Hypothalamus (tissue), 51 donors: ENCODE data around the gene AAMP.
A peak's percentile ranks its signal among the peaks of the same experiment; 100 is the strongest.

Source experiments
- DNase-seq, 51 donors: peaks; one replicate each; lab custom pipeline; 2025; lab: John Stamatoyannopoulos, UW

Gene AAMP

DNA sequence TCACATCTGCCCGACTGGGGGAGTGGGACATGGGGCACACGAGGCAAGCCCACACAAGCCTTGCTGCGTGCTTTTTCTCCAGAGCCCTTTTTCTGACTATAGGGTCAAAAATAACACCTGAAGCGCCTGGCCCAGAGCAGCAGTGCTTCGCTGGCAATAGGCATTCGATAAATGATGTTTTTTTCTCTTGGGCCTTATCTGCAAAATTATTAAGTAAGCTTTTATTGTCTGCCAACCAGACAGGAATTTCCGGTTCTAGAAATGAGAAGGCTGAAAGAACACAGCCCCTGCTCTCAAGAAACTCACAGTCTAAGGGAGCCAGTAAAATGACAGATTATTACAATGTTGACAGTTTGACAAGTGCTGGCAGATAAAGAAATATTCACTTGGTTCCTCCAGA is 25.1 kb upstream of the AAMP start:
- DNase-seq = no peak

DNA sequence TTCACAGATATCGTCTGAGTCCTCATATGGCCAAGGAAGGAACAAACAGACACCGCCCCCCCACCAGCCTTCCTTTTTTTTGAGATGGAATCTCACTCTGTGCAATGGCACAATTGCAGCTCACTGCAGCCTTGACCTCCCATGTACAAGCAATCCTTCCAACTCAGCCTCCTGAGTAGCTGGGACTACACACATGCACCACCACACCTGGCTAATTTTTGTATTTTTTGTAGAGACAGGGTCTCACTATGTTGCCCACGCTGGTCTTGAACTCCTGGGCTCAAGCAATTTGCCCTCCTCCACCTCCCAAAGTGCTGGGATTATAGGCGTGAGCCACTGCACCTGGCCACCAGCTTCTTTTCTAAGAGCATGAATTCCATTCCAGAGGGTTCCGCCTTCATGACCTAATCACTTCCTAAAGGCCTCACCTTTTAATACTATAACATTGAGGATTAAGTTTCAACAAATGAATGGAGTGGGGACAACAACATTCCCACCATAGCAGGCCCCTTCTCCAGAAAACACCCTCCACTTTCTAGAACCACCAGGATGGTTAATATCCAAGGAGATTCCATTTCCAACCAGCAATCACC is 24.6 kb upstream of the AAMP start:
- DNase-seq = no peak

DNA sequence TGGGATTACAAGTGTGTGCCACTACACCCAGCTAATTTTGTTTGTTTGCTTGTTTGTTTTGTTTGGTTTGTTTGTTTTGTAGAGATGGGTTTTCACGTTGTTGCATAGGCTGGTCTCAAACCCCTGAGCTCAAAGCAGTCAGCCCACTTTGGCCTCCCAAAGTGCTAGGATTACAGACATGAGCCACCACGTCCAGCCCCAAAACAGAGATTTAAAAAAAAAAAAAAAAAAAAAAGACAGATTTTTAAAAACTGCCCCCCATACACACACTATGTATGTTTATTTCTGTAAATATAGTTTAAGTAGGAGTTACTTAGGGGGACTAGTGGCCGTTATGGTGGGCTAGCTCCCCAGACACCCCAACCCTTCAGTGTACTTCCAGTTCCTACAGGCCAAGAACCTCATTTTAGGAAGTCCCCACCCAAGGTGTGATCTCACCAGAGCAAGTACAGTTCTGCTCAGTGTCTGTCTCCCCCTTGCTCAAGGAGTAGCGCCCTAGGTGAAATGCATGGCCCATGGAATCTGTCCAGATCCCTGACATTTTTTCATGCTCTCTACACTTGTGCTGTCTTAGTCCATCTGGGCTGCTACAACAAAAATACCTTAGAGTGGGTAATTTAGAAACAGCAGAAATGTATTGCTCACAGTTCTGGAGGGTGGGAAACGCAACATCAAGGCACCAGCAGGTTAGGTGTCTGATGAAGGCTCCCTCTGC is 23.9 kb upstream of the AAMP start:
- DNase-seq = no peak

DNA sequence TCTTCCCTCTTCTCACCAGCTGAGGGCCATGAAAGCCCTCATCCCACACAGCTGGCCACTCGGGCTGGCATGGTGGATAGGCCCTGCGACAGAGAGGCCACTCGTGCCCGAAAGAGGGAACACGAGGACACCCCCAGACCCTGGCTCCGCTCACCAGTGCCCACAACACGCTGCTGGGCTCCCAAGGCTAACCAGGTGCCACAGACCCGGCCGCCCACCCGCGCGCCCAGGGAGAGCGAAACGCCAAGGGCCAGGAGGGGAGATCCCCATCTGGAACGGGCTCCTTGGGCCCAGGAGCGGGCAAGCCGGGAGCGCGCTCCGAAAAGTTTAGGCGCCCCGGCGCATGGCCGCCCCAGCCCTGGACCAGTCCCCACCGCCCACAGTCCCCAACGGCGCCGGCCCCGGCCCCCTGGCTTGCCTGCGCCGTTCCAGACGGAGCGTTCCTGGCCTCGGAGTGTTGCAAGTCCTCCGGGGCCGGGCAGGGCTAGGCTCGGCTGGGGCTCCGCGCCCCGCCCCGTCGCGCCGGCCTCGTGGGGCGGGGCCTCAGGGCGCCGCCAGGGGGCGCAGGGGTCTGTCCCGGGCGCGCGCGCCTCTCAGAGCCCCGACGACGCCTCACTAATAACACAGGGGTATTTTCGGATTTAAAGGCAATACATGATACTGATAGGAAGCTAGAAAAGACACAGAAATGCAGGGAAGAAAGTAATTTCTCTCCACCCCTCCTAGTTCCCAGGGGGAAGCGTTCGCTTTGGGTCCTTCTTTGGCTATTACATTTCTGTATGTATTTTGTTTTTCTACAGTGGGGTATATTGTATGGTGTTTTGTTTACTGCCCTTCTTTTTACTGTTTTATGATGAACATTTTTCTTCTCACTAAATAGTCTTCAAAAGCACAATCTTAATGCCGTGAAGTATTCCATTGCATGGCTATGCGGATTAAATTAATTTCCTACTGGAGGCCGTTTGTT is 22.4 kb upstream of the AAMP start, which contains the start of gene TMBIM1:
Gene TMBIM1, minus strand, starts transcription at position 456 of the 967 bp plus-strand sequence. CDS start 10,362 bp downstream, outside the sequence.
- peak in 46 of 51 donors; percentile 28 to 90 (median 58) for DNase-seq

DNA sequence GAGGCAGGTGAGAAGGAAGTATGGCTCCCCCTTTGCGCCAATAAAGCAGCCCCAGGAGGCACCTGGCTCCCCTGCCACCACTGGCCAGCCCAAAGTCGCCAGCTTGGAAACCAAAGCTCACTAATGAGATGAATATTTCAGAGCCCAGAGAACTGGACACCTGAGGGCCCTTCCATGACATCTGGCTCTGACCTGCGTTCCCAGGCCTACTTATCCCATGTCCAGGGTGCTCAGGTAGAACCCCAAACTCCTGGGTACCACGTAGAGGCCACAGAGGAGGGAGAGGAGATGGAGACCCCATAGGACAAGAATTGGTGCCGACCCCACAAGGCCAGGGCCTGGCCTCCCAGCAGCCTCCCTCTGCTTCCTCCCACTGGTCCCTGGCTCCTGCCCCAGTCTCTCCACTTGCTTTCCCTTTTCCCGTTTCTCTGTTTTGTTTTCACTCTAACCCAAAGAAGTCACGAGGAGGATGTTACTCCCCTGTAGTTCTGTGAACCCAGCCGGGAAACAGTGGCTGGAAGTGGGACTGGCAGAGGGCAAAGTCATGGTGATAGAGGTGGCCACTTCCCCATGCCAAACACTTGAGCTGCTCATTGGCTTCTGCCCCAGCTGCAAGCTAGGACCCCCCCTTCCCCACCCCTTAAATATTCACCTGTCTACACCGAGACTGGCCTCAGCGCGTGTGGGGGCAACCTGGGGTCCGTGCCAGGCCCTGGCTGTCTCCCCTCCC is 21.5 kb upstream of the AAMP start:
- DNase-seq = peak in 6 of 51 donors; percentile 19 to 62 (median 45)

DNA sequence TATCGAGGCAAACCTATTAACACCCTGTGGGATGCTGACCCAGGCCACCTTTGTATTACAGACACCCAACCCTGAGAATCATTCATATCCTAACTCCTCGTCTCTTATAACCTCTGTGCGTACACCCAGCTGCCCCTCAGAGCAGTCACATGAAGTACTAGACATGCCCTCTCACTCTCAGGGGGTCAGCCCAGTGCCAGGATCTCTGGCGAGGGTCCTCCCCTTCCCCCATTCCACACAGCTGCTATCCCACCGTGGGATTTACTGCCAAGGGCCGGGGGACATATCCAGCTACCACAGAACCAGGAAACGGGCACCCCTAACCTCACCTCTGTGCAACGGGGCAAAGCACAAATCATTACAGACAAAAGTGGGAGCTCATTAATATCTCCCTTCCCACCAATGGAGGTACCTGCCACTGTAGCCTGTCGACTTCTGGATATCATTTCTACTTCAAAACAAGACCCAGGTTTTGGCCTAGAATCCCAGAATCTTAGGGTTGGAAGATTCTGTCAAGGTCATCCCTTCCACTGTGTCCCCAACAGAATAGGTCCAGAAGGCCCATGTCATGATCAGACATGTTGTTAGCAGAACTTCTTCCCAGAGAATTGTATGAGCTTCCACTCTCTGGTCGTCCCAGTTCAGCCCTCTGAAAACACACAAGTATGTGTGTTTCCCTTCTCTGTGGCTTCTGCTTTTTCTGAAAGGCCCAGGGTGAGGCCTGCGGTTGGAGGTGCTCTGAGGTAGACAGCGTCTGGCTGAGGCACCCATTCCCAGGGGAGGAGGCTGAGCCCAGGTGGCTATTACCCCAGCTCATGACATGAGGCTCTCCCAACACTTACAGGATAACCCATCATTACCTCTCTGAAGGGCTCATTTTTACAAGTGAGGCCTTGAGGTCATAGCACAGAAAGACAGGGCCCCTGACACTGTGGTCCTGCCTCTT is 20.7 kb upstream of the AAMP start:
- peak in 1 of 51 donors; percentile 26 for DNase-seq

DNA sequence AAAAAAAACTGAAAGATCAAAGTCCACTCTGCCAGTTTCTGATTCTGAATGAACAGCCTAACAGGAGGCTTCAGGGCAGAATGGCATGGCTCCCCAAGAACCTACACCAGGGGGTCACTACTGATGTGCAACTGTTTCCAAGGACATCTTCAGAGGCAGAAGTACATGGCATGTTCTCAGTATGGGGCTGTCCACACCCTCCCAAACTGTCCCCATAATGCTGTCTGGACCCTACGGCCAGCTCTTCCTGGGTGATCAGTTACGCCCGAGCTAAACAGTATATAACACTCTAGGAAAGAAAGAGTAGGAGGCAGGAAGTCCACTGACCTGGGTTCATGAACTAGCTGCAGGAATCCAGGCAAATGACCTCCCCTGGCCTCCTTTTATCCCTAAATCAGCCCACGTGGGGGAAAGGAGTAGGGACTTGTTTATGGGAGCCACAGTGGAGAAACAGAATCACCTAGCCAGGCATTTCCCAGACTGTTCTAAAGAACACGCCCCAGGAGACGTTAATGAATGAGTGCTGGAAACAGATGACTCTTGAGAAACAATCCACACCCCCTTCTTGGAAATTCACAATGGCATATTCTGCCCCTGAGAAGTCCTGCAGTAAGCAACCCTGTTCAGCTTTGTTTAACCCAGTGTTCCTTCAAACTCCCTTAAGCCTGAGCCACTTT is 19.8 kb upstream of the AAMP start:
- peak in 7 of 51 donors; percentile 3 to 60 (median 35) for DNase-seq

DNA sequence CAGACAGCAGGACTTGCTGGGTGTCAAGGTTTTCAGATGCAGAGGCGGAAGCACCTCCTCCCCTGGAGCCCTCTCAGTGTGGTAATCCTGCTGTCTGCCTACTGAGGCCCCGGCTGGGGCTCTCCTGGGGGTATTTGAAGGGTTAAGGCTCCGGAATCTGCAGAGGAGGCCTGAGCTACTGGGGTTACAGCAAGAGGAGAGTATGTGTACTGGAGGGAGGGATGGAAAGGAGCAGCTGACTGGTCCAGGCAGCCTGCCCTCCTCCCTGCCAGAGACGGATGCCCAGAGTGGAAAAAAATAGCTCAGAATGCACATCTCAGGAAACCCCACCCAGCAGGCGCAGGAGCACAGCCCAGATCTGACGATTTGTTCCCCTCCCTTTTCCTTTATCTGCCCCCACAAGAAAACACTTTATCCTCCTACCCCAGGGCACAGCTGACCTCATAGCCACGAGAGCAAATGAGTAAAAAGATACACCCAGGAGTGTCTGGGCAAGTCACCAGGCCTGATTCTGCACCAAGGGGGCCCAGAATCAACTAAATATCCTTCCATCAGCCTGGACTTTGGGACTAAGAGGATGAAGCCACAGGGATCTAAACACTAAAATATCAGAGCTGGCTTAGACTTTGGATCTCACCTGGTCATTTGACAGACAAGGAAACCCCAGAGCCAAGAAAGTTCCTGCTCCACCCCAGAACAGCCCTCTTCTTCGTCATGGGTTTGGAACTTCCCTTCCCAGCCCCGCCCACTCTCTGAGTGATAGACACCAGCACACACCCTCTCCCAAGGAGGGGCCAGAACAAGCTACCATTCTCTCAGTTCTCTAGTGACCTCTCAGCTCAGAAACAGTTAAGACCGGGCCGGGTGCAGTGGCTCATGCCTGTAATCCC is 16.9 kb upstream of the AAMP start:
- DNase-seq = peak; percentile 29 to 93 (median 72)

DNA sequence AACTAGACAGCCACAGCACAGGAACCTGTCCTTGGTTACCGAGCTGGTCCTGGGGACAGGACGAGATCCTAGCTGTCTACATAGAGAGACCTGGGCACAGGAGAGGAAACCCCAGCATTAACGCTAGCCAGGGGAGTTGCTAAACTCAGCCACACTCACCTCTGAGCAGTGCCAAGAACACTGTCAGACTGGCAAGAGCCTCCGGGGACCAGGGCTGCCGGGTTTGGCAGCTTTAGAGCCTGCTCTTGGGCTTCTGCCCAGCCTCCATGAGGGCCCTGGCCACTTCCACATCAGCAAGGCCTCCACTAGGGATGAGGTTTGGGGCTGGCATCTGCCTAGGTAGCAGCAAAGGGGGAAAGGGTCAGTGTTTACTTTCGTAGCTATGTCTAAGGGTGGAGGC is 15.7 kb upstream of the AAMP start:
- peak in 32 of 51 donors; percentile 11 to 77 (median 52) for DNase-seq

DNA sequence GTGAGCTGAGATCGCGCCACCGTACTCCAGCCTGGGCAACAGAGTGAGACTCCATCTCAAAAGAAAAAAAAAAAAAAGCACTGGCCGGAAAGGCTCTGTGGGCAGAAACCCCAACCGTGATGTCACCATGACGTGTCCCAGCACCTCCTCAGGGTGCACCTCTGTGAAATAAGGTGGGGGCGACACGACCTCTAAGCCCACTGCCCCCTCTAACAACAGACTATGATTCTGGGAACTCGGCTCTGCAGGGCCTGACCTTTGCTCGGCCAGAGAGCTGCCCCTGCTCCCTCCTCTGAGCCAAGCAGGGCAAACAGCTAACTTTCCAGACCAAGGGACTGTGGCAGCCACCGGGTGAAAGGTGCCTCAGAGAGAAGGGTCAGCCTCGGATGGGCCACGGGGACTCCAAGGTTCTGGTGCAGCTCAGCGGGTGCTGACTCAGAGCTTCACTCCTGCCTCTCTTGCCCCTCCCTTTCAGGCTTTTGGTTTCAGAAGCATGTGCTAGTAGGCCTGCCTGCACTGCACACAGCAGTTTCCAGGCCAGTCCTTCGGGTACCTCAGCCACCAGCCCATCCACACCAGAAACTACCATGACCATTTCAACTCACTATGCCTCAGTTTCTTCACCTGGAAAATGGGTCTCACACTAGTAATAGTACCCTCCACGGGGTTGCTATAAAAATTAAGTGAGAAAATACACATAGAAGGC is 14.3 kb upstream of the AAMP start:
- peak in 6 of 51 donors; percentile 21 to 40 (median 31) for DNase-seq

DNA sequence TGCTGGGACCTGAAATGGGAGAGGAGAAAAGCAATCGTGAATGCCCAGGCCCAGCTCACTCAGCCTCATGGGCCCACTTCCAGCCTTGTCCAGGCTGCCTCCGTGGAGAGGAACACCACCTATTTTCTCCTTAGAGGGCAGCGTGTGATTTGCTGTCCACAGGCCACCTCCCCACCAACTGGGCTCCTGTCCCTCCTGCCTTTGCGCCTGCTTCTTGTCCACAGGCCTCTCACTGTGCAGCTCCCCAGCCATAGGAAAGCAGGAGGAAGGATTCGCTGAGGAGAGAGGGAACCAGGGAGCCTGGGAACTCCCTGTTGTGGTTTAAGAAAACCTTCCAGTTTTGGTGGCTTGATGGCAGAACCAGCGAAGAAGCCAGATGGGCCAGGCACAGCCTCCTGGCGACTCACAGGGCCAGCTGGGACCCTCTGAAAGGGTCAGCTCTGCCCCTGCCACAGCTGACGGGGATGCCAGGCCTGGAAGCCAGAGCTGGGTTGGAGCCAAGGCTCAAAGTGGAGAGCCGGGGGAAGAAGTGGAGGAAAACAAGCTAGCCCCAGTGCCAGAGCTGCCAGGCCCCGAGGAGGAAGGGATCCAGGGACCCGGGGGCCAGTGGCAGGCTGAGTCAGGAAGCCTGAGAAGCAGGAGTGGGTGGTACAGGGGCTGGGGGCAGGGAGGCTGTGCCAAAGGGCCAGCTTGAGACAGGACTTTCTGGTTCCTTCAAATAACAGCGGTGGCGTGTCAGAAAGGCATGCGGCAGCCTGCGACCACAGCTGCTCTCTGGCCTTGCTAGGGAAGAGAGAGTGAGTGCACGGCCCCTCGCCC is 12.4 kb upstream of the AAMP start:
- DNase-seq = peak in 39 of 51 donors; percentile 15 to 76 (median 57)

DNA sequence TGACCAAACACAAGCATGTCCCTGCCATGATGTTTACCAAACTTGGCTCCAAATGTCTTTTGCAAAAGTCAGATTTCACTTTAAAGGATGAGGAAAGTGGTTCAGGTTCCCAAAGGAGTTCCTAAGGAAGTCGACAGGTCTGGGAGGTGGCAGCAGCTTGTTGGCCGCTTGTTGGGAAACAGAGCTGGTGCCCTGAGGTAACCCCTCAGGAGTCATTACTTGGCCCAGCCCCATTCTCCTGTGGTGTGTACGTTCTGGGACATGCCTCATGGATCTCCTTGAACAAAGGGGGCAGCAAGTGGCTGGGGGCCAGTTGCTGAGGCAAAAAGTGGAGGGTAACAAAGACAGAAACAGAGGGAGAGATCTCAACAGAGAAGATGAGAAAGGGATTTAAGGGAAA is 11.5 kb upstream of the AAMP start:
- peak in 1 of 51 donors; percentile 15 for DNase-seq

DNA sequence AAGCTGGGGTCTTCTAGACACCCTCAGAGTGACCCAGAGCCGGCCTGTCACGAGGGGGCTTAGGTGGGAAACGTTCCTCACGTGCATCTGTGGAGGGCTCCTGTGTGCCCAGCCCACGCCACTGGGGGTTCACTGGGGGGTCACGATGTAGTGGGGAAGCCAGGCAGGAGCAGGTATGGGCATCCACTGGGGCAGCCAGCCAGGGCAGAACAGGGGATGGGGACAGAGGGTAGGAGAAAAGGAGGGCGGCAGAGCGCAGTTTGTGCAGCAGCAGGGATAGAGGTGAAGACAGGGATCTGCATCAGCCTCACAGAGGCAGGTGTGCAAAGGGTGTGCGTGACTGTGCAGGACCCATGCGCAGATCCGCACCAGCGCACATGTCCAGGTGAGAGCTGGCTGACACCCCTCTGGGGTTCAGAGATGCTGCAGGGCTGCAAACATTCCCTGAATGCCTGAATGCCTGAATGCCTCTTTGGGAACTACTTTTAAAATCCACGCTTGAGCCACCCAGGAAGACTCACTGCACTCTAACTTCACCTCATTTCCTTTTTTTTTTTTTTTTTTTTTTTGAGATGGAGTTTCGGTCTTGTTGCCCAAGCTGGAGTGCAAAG is 10.4 kb upstream of the AAMP start:
- DNase-seq = no peak

DNA sequence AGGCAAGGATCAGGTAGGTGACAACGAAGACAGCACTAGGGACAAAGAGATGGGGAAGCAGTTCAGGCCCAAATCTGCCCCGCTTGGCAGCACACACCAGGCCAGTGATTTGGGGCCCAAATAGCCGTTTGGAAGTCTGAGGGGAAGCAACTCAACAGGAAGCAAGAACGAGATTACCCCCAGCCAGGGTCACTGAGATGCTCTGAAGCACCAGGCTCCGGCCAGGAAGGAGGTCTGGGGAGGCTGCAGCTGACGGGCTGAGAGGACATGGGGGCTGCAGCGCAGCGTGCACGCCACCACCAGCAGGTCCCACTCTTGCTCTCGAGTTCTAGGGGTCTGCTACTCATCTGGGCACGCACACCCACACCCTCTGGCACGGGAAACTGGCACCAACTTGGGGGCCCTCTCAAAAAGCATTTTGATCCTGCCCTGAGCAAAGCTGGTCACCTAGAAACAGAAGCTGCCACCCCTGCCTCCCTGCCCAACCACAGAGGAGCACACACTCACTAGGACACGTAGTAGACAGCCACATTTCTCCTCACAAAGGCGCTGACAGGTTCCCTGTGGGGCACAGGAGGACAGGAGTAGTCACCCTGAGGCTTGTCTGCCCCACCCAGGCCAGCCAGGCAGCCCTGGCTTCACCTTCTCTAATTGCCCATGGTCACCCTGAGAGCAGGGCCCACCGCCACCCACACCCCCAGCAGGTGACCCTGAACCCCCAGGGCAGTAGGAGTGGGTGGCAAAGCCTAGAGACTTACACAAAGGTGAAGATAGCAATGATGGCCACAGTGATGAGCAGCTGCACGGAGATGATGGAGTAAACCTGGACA is 8.8 kb upstream of the AAMP start:
- no peak for DNase-seq

DNA sequence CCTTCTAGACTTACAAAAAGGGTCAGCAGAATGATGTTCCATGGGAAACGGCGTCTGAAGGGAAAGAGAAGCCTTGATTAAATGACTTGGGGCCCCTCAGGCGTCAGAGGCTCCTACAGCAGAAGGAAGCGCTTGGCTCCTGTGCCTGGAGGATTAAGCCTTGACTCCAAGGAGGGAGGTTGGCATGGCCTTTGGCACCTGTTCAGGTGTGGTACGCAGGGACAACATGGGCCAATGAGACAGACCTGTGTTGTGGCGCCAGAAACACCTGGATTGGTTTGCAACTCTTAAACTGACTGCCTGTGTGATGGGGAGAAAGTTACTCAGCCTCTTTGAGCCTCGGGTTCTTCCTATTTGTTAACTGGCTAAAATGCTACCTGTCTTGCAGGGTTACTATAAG is 8.0 kb upstream of the AAMP start:
- DNase-seq = no peak
